ENCODE results near the gene FTO. TPM values are rescaled to one million over a fixed set of nuclear protein-coding genes. Genes with fewer than 3 reads are reported as not detected.

Gene FTO
- total RNA-seq, 4 donors from 2014 or later, result 63.2 to 151 (median 105) TPM

- Histone ChIP-seq H3K27ac (no peak overlapping the region), H3K27me3 (no peaks in the 10 kb centered on the region), H3K4me3 (no peak overlapping the region), H3K4me1 (peaks cover 0 to 3% of the 10 kb centered on the region in 2 donors), H3K36me3 (no peaks in the 10 kb centered on the region), H3K9me3 (no peaks in the 10 kb centered on the region)
- TF ChIP-seq CTCF (IDR thresholded peaks at IDR 0.05) (no peak), POLR2A (IDR thresholded peaks at IDR 0.05) (no peak)
- DNase-seq, result no peak
- intact Hi-C loops (cut with DNase I; ENCODE audit: low total_unique reads), result no loop called here
Measured at GRCh38 chr16:53784291-53784690, 80.3 kb downstream of the FTO start.

- Histone ChIP-seq H3K4me1 (peaks cover 0 to 3% of the 10 kb centered on the region in 2 donors), H3K9me3 (no peaks in the 10 kb centered on the region), H3K27ac (no peak overlapping the region), H3K27me3 (no peaks in the 10 kb centered on the region), H3K4me3 (no peak overlapping the region), H3K36me3 (no peaks in the 10 kb centered on the region)
- TF ChIP-seq POLR2A (IDR thresholded peaks at IDR 0.05), result no peak
- TF ChIP-seq CTCF (IDR thresholded peaks at IDR 0.05), result no peak
- no peak for DNase-seq
- intact Hi-C loops (cut with DNase I; ENCODE audit: low total_unique reads), result no loop called here
Measured at GRCh38 chr16:53785044-53785443, 81.1 kb downstream of the FTO start.

- Histone ChIP-seq H3K27ac (no peak overlapping the region), H3K4me1 (peaks cover 0 to 3% of the 10 kb centered on the region in 2 donors), H3K36me3 (no peaks in the 10 kb centered on the region), H3K9me3 (no peaks in the 10 kb centered on the region), H3K27me3 (no peaks in the 10 kb centered on the region), H3K4me3 (no peak overlapping the region)
- DNase-seq, result no peak
- TF ChIP-seq POLR2A (IDR thresholded peaks at IDR 0.05), result no peak
- TF ChIP-seq CTCF (IDR thresholded peaks at IDR 0.05), result no peak
- intact Hi-C loops (cut with DNase I; ENCODE audit: low total_unique reads), result no loop called here
Measured at GRCh38 chr16:53785916-53786315, 82.0 kb downstream of the FTO start.

GRCh38 chr16:53787423-53787822 is 83.5 kb downstream of the FTO start:
- intact Hi-C loops (cut with DNase I; ENCODE audit: low total_unique reads), result no loop called here
- DNase-seq, result no peak
- no peak overlapping the region for H3K4me3 ChIP-seq
- peaks cover 0 to 3% of the 10 kb centered on the region in 2 donors for H3K4me1 ChIP-seq
- H3K27me3 ChIP-seq, result no peaks in the 10 kb centered on the region
- no peak for TF ChIP-seq POLR2A (IDR thresholded peaks at IDR 0.05)
- no peak for TF ChIP-seq CTCF (IDR thresholded peaks at IDR 0.05)
- no peaks in the 10 kb centered on the region for H3K36me3 ChIP-seq
- no peaks in the 10 kb centered on the region for H3K9me3 ChIP-seq
- no peak overlapping the region for H3K27ac ChIP-seq

- Histone ChIP-seq H3K9me3 (no peaks in the 10 kb centered on the region), H3K27me3 (no peaks in the 10 kb centered on the region), H3K4me1 (peaks cover 0 to 3% of the 10 kb centered on the region in 2 donors), H3K4me3 (no peak overlapping the region), H3K27ac (no peak overlapping the region), H3K36me3 (no peaks in the 10 kb centered on the region)
- intact Hi-C loops (cut with DNase I; ENCODE audit: low total_unique reads), result no loop called here
- TF ChIP-seq CTCF (IDR thresholded peaks at IDR 0.05), result no peak
- no peak for TF ChIP-seq POLR2A (IDR thresholded peaks at IDR 0.05)
- no peak for DNase-seq
Measured at GRCh38 chr16:53789137-53789536, 85.2 kb downstream of the FTO start.

Data from uterus (tissue), 4 donors.